RWPE2 (cell line): ENCODE data around the gene HAS3.

Source experiments
- ATAC-seq: fragments of 200-7000 bp; cut with Tn5 transposase; 3 replicates; pipeline ENCODE4 v1.9.1; 2021; ENCODE audit warnings: low read depth
- DNase-seq: peaks from one replicate; pipeline ENCODE4 v3.0.0-alpha.2; 2020; ENCODE audit warnings: low spot score
- H3K27ac ChIP-seq: fragments of 450-650 bp; 2 replicates; pipeline ENCODE4 v1.5.1; 2017; ENCODE audit warnings: mild to moderate bottlenecking; ENCODE audit not compliant: poor library complexity, severe bottlenecking
- H3K27me3 ChIP-seq: fragments of 250-450 bp; sonication (Bioruptor Pico); 2 replicates; pipeline ENCODE4 v1.5.1; 2021; ENCODE audit warnings: mild to moderate bottlenecking, moderate library complexity; ENCODE audit not compliant: insufficient read depth, poor library complexity, severe bottlenecking
- H3K36me3 ChIP-seq: fragments of 250-450 bp; sonication (Bioruptor Pico); 2 replicates; pipeline ENCODE4 v1.5.1; 2020; ENCODE audit warnings: low read depth, mild to moderate bottlenecking, moderate library complexity
- H3K4me1 ChIP-seq: fragments of 250-450 bp; sonication (Bioruptor Pico); 2 replicates; pipeline ENCODE4 v1.5.1; 2021; ENCODE audit warnings: mild to moderate bottlenecking, moderate library complexity; ENCODE audit not compliant: insufficient read depth, poor library complexity, severe bottlenecking
- H3K4me3 ChIP-seq: fragments of 250-450 bp; sonication (Bioruptor Pico); 2 replicates; pipeline ENCODE4 v1.5.1; 2021; ENCODE audit warnings: mild to moderate bottlenecking, moderate library complexity; ENCODE audit not compliant: severe bottlenecking
- H3K9me3 ChIP-seq: fragments of 250-450 bp; sonication (Bioruptor Pico); 2 replicates; pipeline ENCODE4 v1.5.1; 2021; ENCODE audit warnings: mild to moderate bottlenecking, moderate library complexity; ENCODE audit not compliant: severe bottlenecking
- CTCF ChIP-seq: fragments of 450-650 bp; IDR thresholded peaks from one replicate; pipeline ENCODE4 v1.5.1; 2017; ENCODE audit warnings: mild to moderate bottlenecking, moderate library complexity; ENCODE audit not compliant: poor library complexity, severe bottlenecking

HAS3 gene

GRCh38 chr16:69112285-69113129 is 7.1 kb downstream of the HAS3 start:
- H3K4me1 ChIP-seq, result no peaks in the 10 kb centered on the region
- peak; percentile 49 for ATAC-seq
- H3K27ac ChIP-seq, result no peak overlapping the region
- peak; percentile 80 for TF ChIP-seq CTCF
- no peaks in the 10 kb centered on the region for H3K27me3 ChIP-seq
- no peak overlapping the region for H3K4me3 ChIP-seq
- no peaks in the 10 kb centered on the region for H3K9me3 ChIP-seq
- DNase-seq, result peak; percentile 67
- peaks cover 60% of the 10 kb centered on the region for H3K36me3 ChIP-seq

- Histone ChIP-seq H3K27ac (no peak overlapping the region), H3K27me3 (no peaks in the 10 kb centered on the region), H3K36me3 (peaks cover 67% of the 10 kb centered on the region), H3K4me1 (no peaks in the 10 kb centered on the region), H3K4me3 (no peak overlapping the region), H3K9me3 (no peaks in the 10 kb centered on the region)
- ATAC-seq (no peak), DNase-seq (peak; percentile 31)
- no peak for TF ChIP-seq CTCF
Observed at GRCh38 chr16:69113216-69113615, 7.8 kb downstream of the HAS3 start.

- H3K9me3 ChIP-seq, result no peaks in the 10 kb centered on the region
- no peak overlapping the region for H3K27ac ChIP-seq
- peak; percentile 42 for DNase-seq
- no peak overlapping the region for H3K4me3 ChIP-seq
- no peak for ATAC-seq
- H3K4me1 ChIP-seq, result no peaks in the 10 kb centered on the region
- H3K27me3 ChIP-seq, result no peaks in the 10 kb centered on the region
- TF ChIP-seq CTCF, result no peak
- H3K36me3 ChIP-seq, result peaks cover 73% of the 10 kb centered on the region
Observed at GRCh38 chr16:69114346-69114975, 9.0 kb downstream of the HAS3 start.

GRCh38 chr16:69114976-69115355 is 9.5 kb downstream of the HAS3 start:
- Histone ChIP-seq H3K4me3 (no peak overlapping the region), H3K36me3 (peaks cover 73% of the 10 kb centered on the region), H3K4me1 (no peaks in the 10 kb centered on the region), H3K9me3 (no peaks in the 10 kb centered on the region), H3K27ac (no peak overlapping the region), H3K27me3 (no peaks in the 10 kb centered on the region)
- no peak for ATAC-seq
- no peak for TF ChIP-seq CTCF
- no peak for DNase-seq

GRCh38 chr16:69115361-69115760 is 9.9 kb downstream of the HAS3 start:
- Histone ChIP-seq H3K9me3 (no peaks in the 10 kb centered on the region), H3K36me3 (peaks cover 73% of the 10 kb centered on the region), H3K27me3 (no peaks in the 10 kb centered on the region), H3K27ac (no peak overlapping the region), H3K4me1 (no peaks in the 10 kb centered on the region), H3K4me3 (no peak overlapping the region)
- DNase-seq (peak; percentile 23), ATAC-seq (no peak)
- TF ChIP-seq CTCF, result no peak
